Liver (tissue), 9 donors: ENCODE measurements around the gene PTPRN2. TPM values are rescaled to one million over a fixed set of nuclear protein-coding genes. Genes with fewer than 3 reads are reported as not detected.

ENCODE experiments used
- DNase-seq: peaks from one replicate; pipeline ENCODE4 v3.0.0-alpha.2; 2017; ENCODE audit warnings: low spot score
- H3K27ac ChIP-seq, 2 donors: one replicate each; pipeline ENCODE4 v1.7.0; 2013; ENCODE audit warnings: inconsistent platforms in 2 of 2, low read length in 2 of 2, control low read depth in 1 of 2, low read depth in 1 of 2, mild to moderate bottlenecking in 1 of 2
- H3K27me3 ChIP-seq, 4 donors: one replicate each; pipeline versions ENCODE4 v1.6.1 to v1.7.0; 2013; ENCODE audit warnings: low read length in 3 of 4, inconsistent platforms in 1 of 4, mild to moderate bottlenecking in 1 of 4, moderate library complexity in 1 of 4; ENCODE audit not compliant: control insufficient read depth in 4 of 4, insufficient read depth in 4 of 4
- H3K36me3 ChIP-seq, 4 donors: one replicate each; pipeline versions ENCODE4 v1.6.1 to v1.7.0; 2013; ENCODE audit warnings: low read length in 3 of 4, mild to moderate bottlenecking in 3 of 4, low read depth in 1 of 4, moderate library complexity in 1 of 4; ENCODE audit not compliant: control insufficient read depth in 4 of 4, insufficient read depth in 3 of 4
- H3K4me1 ChIP-seq, 4 donors: one replicate each; pipeline versions ENCODE4 v1.6.1 to v1.7.0; 2013; ENCODE audit warnings: low read length in 3 of 4, mild to moderate bottlenecking in 3 of 4, moderate library complexity in 1 of 4; ENCODE audit not compliant: control insufficient read depth in 4 of 4, insufficient read depth in 4 of 4
- H3K4me3 ChIP-seq, 3 donors: one replicate each; pipeline versions ENCODE4 v1.6.1 to v1.7.0; 2013; ENCODE audit warnings: low read length in 3 of 3, control low read depth in 1 of 3, low read depth in 1 of 3, mild to moderate bottlenecking in 1 of 3
- H3K9ac ChIP-seq, 2 donors: one replicate each; pipeline ENCODE4 v1.7.0; 2013; ENCODE audit warnings: low read length in 2 of 2, mild to moderate bottlenecking in 2 of 2, moderate library complexity in 2 of 2, control low read depth in 1 of 2, low read depth in 1 of 2
- H3K9me3 ChIP-seq, 4 donors: one replicate each; pipeline versions ENCODE4 v1.6.1 to v1.7.0; 2013; ENCODE audit warnings: low read length in 3 of 4; ENCODE audit not compliant: control insufficient read depth in 4 of 4
- EGR1 ChIP-seq, 2 donors: IDR thresholded peaks; 2 replicates each; pipeline ENCODE4 v1.6.1; 2016 to 2018; ENCODE audit warnings: antibody characterized with exemption in 2 of 2, low read depth in 2 of 2
- FOXA1 ChIP-seq: IDR thresholded peaks from 2 replicates; pipeline ENCODE4 v1.6.1; 2016; ENCODE audit warnings: antibody characterized with exemption
- FOXA2 ChIP-seq: IDR thresholded peaks from 2 replicates; pipeline ENCODE4 v1.6.1; 2016; ENCODE audit warnings: antibody characterized with exemption
- GABPA ChIP-seq, 2 donors: IDR thresholded peaks in 1 of 2; conservative IDR thresholded peaks in 1 of 2; 2 replicates each; pipeline ENCODE4 v1.6.1; 2016; ENCODE audit warnings: antibody characterized with exemption in 2 of 2, mild to moderate bottlenecking in 1 of 2, moderate library complexity in 1 of 2
- HNF4G ChIP-seq: IDR thresholded peaks from 2 replicates; pipeline ENCODE4 v1.6.1; 2016; ENCODE audit warnings: antibody characterized with exemption
- JUND ChIP-seq, 2 donors: IDR thresholded peaks; 2 replicates each; pipeline ENCODE4 v1.6.1; 2016; ENCODE audit warnings: antibody characterized with exemption in 2 of 2
- RAD21 ChIP-seq, 2 donors: IDR thresholded peaks; 2 replicates each; pipeline ENCODE4 v1.6.1; 2016; ENCODE audit warnings: antibody characterized with exemption in 2 of 2, mild to moderate bottlenecking in 2 of 2
- RXRA ChIP-seq, 2 donors: IDR thresholded peaks; 2 replicates each; pipeline ENCODE4 v1.6.1; 2017 to 2018; ENCODE audit warnings: antibody characterized with exemption in 2 of 2, mild to moderate bottlenecking in 1 of 2
- SP1 ChIP-seq: IDR thresholded peaks from 2 replicates; pipeline ENCODE4 v1.6.1; 2018; ENCODE audit warnings: antibody characterized with exemption, mild to moderate bottlenecking
- TAF1 ChIP-seq: conservative IDR thresholded peaks from 2 replicates; pipeline ENCODE4 v1.6.1; 2016; ENCODE audit warnings: antibody characterized with exemption, mild to moderate bottlenecking
- YY1 ChIP-seq: IDR thresholded peaks from 2 replicates; pipeline ENCODE4 v1.6.1; 2016; ENCODE audit warnings: antibody characterized with exemption, mild to moderate bottlenecking
- WGBS: extraction: QIAGEN DNeasy Blood & Tissue Kit; methylation state at CpG from one replicate; pipeline ENCODE4 v1.1.7; 2013; 5-methylcytosine and 5-hydroxymethylcytosine counted together
- polyA plus RNA-seq, 2 donors: library from polyadenylated mRNA; stranded (reverse) in 1 of 2; unstranded in 1 of 2; fragments of 200-250 nt in 1 of 2; fragments of >200 nt in 1 of 2; fragmentation: Nextera tagmentation in 1 of 2; extraction: Ambion mirVana in 1 of 2; gene quantifications; one replicate each; pipeline versions ENCODE4 v1.2.1 to v1.2.3, GENCODE V29; 2013 to 2015
- total RNA-seq, 2 donors: library from RNA; depleted of rRNA; stranded (reverse); fragments of >200 nt; gene quantifications; one replicate each; pipeline ENCODE4 v1.2.3, GENCODE V29; 2014
- TF ChIP-seq, protein P1 (sequence below): fragments of 150-350 bp; IDR thresholded peaks from 2 replicates; pipeline ENCODE4 v1.5.1; 2017; ENCODE audit warnings: improper control_type of control experiment, low read depth, low read length; ENCODE audit not compliant: missing input control
- TF ChIP-seq, protein P2 (sequence below): IDR thresholded peaks from 2 replicates; pipeline ENCODE4 v1.6.1; 2016; ENCODE audit warnings: antibody characterized with exemption
- TF ChIP-seq, protein P3 (sequence below): IDR thresholded peaks from 2 replicates; pipeline ENCODE4 v1.6.1; 2016; ENCODE audit warnings: antibody characterized with exemption, mild to moderate bottlenecking
- donor health status: healthy.
- donor health status: healthy.
- donor health status: healthy.
- donor health status: healthy.
- donor health status: healthy.

The PTPRN2 gene
- total and polyA plus RNA-seq, 4 donors = 0.75 to 1.9 (median 1.1) TPM

DNA sequence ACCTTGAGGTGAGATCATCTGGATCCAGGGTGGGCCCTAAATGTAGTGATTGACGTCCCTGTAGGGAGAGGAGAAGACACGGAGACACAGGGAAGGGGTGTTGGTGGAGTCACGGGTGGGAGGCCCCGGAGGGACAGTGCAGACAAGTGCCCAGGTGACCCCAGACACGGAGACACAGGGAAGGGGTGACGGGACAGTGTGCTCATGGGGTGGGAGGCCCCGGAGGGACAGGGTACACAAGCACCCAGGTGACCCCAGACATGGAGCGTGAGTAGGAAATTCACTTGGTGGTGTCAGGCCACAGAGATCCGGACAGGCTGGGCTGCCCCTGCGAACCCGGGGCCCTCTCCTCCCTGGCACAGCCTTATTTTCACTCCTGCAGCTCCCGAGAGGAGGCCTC lies 176.9 kb downstream of the PTPRN2 start:
- no peaks in the 10 kb centered on the region for H3K27me3 ChIP-seq
- WGBS = 84% methylated on average over 12 of the region's 12 CpGs
- TF ChIP-seq, protein P1, sequence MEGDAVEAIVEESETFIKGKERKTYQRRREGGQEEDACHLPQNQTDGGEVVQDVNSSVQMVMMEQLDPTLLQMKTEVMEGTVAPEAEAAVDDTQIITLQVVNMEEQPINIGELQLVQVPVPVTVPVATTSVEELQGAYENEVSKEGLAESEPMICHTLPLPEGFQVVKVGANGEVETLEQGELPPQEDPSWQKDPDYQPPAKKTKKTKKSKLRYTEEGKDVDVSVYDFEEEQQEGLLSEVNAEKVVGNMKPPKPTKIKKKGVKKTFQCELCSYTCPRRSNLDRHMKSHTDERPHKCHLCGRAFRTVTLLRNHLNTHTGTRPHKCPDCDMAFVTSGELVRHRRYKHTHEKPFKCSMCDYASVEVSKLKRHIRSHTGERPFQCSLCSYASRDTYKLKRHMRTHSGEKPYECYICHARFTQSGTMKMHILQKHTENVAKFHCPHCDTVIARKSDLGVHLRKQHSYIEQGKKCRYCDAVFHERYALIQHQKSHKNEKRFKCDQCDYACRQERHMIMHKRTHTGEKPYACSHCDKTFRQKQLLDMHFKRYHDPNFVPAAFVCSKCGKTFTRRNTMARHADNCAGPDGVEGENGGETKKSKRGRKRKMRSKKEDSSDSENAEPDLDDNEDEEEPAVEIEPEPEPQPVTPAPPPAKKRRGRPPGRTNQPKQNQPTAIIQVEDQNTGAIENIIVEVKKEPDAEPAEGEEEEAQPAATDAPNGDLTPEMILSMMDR = no peak
- TF ChIP-seq FOXA1 (no peak), FOXA2 (no peak), JUND (IDR thresholded peaks at IDR 0.05) (no peak), GABPA (IDR thresholded peaks at IDR 0.05 in 1 of 2, conservative IDR thresholded peaks at IDR 0.05 in 1 of 2) (no peak), TAF1 (no peak), RAD21 (IDR thresholded peaks at IDR 0.05) (no peak), SP1 (no peak)
- no peak overlapping the region for H3K9ac ChIP-seq
- H3K9me3 ChIP-seq = no peaks in the 10 kb centered on the region
- no peak for DNase-seq
- H3K4me1 ChIP-seq = no peaks in the 10 kb centered on the region
- H3K36me3 ChIP-seq = no peaks in the 10 kb centered on the region
- no peak overlapping the region for H3K27ac ChIP-seq
- H3K4me3 ChIP-seq = no peak overlapping the region

DNA sequence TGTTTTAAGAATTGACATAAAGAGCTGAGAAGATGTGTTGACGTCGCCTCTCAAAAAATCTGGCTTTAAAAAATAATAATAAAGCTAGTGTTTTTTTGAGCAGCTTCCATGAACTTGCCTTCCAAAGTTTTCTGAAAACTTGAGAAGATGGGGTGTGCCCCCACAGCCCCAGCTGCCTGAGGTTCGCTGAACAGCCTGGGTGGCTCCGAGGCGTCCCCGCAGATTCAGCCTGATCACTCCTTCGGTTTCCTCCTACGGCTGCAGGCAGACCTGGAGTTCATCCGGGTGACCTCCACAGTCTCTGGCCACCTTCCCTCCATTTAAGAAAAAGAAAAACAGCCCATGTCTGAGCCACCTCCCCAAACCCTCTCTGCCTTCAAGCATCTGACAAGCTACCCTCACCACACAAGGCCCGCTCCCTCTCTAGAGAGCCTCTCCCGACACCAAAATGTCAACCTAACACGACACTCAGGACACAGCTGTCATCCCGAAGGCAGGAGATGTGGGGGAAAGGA lies 177.8 kb downstream of the PTPRN2 start:
- TF ChIP-seq SP1 (no peak), HNF4G (no peak), YY1 (no peak), FOXA2 (no peak), RAD21 (IDR thresholded peaks at IDR 0.05) (no peak), RXRA (IDR thresholded peaks at IDR 0.05) (no peak), FOXA1 (no peak), TAF1 (no peak)
- TF ChIP-seq, protein P2, sequence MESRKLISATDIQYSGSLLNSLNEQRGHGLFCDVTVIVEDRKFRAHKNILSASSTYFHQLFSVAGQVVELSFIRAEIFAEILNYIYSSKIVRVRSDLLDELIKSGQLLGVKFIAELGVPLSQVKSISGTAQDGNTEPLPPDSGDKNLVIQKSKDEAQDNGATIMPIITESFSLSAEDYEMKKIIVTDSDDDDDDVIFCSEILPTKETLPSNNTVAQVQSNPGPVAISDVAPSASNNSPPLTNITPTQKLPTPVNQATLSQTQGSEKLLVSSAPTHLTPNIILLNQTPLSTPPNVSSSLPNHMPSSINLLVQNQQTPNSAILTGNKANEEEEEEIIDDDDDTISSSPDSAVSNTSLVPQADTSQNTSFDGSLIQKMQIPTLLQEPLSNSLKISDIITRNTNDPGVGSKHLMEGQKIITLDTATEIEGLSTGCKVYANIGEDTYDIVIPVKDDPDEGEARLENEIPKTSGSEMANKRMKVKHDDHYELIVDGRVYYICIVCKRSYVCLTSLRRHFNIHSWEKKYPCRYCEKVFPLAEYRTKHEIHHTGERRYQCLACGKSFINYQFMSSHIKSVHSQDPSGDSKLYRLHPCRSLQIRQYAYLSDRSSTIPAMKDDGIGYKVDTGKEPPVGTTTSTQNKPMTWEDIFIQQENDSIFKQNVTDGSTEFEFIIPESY = no peak

DNA sequence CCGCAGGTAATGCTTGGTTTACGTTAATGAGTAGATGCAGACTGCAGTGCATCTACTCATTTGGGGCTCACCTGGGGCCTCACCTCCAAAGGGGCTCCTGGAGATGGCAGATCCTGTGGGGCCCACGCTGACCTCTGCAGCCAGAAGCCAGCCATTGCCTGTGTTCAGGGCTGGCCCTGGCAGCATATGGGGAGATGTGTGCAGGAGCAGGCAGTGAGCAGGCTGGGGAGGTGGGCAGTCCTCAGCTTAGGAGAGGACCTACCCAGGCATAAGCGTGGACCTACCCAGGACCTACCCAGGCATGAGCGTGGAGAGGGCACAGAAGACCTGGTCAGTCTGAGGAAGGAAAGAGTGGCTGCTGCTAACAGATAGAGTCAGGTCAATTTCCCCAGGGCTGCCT lies 178.5 kb downstream of the PTPRN2 start:
- Histone ChIP-seq H3K27me3 (no peaks in the 10 kb centered on the region), H3K36me3 (no peaks in the 10 kb centered on the region), H3K9me3 (no peaks in the 10 kb centered on the region), H3K4me1 (no peaks in the 10 kb centered on the region), H3K4me3 (no peak overlapping the region), H3K27ac (no peak overlapping the region), H3K9ac (no peak overlapping the region)
- TF ChIP-seq, protein P3, sequence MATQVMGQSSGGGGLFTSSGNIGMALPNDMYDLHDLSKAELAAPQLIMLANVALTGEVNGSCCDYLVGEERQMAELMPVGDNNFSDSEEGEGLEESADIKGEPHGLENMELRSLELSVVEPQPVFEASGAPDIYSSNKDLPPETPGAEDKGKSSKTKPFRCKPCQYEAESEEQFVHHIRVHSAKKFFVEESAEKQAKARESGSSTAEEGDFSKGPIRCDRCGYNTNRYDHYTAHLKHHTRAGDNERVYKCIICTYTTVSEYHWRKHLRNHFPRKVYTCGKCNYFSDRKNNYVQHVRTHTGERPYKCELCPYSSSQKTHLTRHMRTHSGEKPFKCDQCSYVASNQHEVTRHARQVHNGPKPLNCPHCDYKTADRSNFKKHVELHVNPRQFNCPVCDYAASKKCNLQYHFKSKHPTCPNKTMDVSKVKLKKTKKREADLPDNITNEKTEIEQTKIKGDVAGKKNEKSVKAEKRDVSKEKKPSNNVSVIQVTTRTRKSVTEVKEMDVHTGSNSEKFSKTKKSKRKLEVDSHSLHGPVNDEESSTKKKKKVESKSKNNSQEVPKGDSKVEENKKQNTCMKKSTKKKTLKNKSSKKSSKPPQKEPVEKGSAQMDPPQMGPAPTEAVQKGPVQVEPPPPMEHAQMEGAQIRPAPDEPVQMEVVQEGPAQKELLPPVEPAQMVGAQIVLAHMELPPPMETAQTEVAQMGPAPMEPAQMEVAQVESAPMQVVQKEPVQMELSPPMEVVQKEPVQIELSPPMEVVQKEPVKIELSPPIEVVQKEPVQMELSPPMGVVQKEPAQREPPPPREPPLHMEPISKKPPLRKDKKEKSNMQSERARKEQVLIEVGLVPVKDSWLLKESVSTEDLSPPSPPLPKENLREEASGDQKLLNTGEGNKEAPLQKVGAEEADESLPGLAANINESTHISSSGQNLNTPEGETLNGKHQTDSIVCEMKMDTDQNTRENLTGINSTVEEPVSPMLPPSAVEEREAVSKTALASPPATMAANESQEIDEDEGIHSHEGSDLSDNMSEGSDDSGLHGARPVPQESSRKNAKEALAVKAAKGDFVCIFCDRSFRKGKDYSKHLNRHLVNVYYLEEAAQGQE = no peak
- TF ChIP-seq JUND (IDR thresholded peaks at IDR 0.05) (no peak), FOXA2 (no peak), EGR1 (IDR thresholded peaks at IDR 0.05; ENCODE audit: low read depth in 2 of 2) (no peak), RAD21 (IDR thresholded peaks at IDR 0.05) (no peak), SP1 (no peak), YY1 (no peak)
- TF ChIP-seq, protein P2 = no peak
- DNase-seq = no peak
- 88% methylated on average over 5 of the region's 5 CpGs for whole genome bisulfite sequencing

More for the DNA sequence above, 177.8 kb downstream of the PTPRN2 start:
- Histone ChIP-seq H3K4me3 (no peak overlapping the region), H3K9me3 (no peaks in the 10 kb centered on the region), H3K9ac (no peak overlapping the region), H3K36me3 (no peaks in the 10 kb centered on the region), H3K27me3 (no peaks in the 10 kb centered on the region), H3K27ac (no peak overlapping the region), H3K4me1 (no peaks in the 10 kb centered on the region)
- no peak for DNase-seq
- WGBS = 79% methylated on average over 13 of the region's 13 CpGs
